ENCODE measurements around the gene KCNH2. TPM values are rescaled to one million over a fixed set of nuclear protein-coding genes. Genes with fewer than 3 reads are reported as not detected.
"Not testable (repeated sequence)": the region's sequence is repeated elsewhere in the genome, so short reads cannot be mapped to it uniquely, and the experiment has no call there.

Gene KCNH2, protein sequence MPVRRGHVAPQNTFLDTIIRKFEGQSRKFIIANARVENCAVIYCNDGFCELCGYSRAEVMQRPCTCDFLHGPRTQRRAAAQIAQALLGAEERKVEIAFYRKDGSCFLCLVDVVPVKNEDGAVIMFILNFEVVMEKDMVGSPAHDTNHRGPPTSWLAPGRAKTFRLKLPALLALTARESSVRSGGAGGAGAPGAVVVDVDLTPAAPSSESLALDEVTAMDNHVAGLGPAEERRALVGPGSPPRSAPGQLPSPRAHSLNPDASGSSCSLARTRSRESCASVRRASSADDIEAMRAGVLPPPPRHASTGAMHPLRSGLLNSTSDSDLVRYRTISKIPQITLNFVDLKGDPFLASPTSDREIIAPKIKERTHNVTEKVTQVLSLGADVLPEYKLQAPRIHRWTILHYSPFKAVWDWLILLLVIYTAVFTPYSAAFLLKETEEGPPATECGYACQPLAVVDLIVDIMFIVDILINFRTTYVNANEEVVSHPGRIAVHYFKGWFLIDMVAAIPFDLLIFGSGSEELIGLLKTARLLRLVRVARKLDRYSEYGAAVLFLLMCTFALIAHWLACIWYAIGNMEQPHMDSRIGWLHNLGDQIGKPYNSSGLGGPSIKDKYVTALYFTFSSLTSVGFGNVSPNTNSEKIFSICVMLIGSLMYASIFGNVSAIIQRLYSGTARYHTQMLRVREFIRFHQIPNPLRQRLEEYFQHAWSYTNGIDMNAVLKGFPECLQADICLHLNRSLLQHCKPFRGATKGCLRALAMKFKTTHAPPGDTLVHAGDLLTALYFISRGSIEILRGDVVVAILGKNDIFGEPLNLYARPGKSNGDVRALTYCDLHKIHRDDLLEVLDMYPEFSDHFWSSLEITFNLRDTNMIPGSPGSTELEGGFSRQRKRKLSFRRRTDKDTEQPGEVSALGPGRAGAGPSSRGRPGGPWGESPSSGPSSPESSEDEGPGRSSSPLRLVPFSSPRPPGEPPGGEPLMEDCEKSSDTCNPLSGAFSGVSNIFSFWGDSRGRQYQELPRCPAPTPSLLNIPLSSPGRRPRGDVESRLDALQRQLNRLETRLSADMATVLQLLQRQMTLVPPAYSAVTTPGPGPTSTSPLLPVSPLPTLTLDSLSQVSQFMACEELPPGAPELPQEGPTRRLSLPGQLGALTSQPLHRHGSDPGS
- 107 TPM for total RNA-seq
- long read RNA-seq, full-length matches to known transcripts = 55 of 167 reads
- long read RNA-seq, partial matches to known transcripts = 95 of 167 reads
- long read RNA-seq, other reads (novel, unspliced or antisense) = 17 of 167 reads

DNA sequence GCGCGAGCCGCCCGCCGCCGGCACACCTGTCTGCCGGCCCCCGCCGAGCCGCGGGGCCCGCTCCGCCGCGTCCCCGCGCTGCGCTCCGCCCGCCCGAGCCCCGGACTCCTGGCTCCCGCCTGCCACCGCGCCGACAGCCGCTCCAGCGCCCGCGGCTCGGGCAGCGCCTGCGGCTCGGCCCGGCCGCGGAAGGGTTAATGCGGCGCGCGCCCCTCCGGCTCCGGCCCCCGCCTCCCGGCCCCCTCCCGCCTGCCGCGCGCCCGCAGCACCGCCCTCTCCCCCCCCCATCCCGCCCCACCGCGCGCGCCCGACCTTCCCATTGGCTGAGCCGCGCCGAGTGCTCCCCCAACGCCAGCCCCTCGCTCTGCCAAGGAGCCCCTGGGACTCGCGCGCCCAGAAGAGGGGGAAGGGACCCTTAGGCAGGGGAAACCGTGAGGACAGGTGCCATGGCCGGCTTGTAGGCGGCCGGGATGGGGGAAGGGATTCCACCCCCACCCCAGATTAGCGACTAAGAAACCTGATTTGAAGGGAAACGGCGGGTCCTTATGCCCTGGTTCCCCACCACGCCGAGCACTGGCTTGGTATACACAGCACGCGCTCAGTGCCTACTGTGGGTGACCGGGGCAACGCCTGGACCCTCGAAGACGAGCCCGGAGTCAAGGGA, at the start of gene KCNH2:
TSS of gene KCNH2 (minus strand) at position 196 of the 664 bp plus-strand sequence. CDS start 408 bp downstream, outside the sequence.
- peak; percentile 86 for DNase-seq
- peak; percentile 56 for ATAC-seq
- intact Hi-C loops (cut with micrococcal nuclease) = no loop called here

DNA sequence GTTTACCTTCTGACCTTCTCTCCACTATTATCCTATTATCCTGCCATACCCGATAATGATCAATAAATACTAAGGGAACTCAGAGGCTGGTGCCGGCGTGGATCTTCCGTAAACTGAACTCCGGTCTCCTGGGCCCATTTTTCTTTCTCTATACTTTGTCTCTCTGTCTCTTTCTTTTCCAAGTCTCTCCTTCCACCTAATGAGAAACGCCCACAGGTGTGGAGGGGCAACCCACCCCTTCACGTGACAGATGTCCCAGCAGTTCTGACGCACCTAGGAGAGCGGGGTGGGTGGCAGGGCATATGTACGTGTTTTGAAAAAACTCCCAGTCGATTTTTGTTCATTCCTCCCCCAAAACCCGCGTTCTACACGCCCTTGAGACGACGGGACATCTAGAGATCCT, 49.6 kb upstream of the KCNH2 start:
- ATAC-seq; intact Hi-C loops (cut with micrococcal nuclease); DNase-seq: not testable (repeated sequence)

DNA sequence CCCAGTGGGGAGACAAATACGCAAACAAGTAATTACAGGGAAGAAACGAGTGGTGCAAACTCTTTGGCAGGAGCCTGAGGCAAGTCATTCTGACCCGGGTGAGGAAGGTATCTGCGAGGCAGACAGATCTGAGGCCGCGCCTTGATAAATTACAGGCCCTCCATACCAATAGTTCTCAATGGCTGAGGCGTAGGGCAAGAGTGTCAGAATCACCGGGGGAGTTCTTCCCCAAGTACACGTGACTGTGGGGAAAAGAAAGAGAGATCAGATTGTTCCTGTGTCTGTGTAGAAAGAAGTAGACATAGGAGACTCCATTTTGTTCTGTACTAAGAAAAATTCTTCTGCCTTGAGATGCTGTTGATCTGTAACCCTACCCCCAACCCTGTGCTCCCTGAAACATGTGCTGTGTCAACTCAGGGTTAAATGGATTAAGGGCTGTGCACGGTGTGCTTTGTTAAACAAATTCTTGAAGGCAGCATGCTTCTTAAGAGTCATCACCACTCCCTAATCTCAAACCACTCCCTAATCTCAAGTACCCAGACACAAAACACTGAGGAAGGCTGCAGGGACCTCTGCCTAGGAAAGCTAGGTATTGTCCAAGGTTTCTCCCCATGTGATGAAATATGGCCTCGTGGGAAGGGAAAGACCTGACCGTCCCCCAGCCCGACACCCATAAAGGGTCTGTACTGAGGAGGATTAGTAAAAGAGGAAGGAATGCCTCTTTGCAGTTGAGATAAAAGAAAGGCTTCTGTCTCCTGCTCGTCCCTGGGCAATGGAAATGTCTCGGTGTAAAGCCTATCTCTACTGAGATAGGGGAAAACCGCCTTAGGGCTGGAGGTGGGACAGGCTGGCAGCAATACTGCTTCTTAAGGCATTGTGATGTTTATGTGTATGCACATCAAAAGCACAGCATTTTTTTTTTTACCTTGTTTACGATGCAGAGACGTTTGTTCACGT, 48.9 kb upstream of the KCNH2 start:
- intact Hi-C loops (cut with micrococcal nuclease); ATAC-seq; DNase-seq: not testable (repeated sequence)

DNA sequence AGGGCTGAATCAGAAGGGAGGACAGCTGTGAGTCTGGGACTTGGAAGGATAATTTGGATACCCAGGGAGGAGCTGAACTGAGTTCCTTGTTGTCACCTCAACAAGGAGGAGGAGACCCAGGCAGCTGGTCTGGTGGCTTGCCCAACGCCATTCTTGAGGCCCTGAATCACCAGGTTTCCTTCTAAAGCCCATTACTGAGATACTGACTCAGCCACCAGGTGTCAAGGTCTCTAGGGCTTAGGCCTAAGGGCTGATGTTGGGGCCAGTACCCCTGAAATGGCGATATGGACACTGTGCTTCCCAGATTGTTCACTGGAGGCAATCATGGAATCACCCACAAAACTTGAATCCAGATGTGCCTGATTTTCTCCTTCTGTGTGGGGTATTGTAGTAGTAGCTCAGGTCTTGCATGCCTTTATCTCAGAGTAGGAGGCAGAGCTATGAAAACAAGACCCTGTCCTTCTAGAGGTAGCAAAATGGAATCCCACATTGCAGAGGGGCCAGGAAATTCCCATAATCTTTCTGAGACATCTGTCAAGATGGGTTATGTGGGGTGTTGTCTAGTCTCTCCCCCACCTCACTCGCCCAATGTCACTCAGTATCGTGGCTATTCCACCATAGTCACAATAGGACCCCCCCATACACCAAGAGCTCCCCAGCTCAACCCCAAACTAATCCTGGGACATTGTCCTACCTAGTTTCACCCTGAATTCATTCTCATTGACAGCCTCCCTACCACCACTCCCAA, 48.0 kb upstream of the KCNH2 start:
- intact Hi-C loops (cut with micrococcal nuclease) = no loop called here
- no peak for DNase-seq
- ATAC-seq = no peak

DNA sequence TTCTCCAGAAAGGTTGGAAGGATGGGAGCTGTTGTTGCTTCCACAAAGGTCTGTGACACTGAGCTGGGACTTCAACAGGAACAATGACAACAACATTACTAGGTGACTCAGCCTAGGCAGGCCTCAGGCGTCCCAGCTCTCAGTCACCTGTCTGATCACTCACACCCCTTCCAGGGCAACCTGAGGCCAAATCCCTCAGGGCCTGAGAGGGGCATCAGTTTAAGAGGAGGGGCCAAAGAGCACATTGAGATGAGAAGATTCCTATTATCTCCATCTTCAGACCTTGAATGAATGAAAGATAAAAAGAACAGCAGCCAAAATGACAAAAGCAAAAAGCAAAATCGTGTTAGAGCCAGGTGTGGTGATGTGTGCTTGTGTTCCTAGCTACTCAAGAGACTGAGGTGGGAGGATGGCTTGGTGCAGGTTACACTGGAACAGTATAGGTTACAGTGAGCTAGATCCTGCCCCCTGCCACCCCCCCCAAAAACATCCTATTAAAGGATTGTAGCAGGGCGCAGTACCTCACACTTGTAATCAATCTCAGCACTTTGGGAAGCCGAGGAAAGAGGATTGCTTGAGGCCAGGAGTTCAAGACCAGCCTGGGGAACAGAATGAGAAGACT, 46.4 kb upstream of the KCNH2 start, which contains the start of gene ATG9B:
TSS of gene ATG9B (minus strand) at position 60 of the 622 bp plus-strand sequence. CDS start 71 bp downstream, outside the sequence.
- DNase-seq (no peak), ATAC-seq (no peak)
- intact Hi-C loops (cut with micrococcal nuclease) = no loop called here

DNA sequence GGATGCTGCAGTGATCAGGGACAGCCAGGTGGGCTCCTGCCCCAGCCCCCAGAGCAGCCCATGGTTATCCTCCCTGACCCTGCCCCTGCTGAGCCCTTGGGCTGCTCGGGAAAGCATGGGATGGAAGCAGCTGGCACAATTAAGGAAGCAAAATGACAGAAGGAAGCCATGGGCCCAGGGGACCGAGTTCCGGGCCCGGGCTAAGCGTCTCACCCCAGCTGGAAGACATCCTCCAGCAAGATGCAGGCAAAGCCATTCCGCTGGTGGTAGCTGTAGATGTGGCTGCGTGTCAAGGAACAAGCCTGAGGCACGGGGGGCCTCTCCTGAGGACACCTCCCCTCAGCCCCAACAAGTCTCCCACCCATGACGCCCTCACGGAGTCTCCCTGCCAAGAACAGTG, 45.1 kb upstream of the KCNH2 start:
- DNase-seq (no peak), ATAC-seq (no peak)
- intact Hi-C loops (cut with micrococcal nuclease) = no loop called here

DNA sequence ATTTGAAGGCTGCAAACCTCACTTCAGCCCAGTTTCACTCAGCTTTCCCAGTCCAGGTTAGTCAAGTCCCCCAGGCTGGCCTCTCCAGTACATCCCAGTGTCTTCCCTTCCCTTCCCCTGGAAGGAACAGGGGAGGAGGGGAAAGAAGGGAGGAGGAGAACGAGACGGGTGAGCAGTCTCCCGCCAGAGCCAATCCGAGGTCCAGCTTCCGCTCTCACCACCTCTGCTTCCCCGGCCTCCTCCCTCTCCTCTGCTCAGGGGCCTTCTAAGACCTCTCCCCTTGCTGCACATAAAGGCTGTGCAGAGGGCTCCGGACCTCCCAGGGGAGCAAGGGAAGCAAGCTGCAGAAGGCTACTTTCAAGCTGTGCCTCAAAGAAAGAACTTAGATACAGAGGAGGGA, 42.1 kb upstream of the KCNH2 start:
- intact Hi-C loops (cut with micrococcal nuclease) = no loop called here
- no peak for DNase-seq
- no peak for ATAC-seq

DNA sequence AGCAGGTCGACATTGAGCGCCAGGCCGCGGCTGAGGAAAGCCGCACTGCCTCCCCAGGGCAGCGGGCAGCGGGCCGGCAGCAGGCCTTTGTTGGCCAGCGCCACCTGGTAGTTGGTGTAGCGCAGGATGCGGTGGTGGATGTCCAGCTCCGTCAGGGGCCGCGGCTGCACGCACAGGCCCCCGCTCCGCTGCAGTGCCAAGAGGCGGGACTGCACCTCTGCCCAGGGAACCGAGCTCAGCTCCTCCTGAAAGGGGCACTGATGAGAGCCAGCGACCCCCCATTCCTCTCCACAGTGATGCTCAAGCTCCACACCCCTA, 41.0 kb upstream of the KCNH2 start:
- ATAC-seq (no peak), DNase-seq (no peak)

DNA sequence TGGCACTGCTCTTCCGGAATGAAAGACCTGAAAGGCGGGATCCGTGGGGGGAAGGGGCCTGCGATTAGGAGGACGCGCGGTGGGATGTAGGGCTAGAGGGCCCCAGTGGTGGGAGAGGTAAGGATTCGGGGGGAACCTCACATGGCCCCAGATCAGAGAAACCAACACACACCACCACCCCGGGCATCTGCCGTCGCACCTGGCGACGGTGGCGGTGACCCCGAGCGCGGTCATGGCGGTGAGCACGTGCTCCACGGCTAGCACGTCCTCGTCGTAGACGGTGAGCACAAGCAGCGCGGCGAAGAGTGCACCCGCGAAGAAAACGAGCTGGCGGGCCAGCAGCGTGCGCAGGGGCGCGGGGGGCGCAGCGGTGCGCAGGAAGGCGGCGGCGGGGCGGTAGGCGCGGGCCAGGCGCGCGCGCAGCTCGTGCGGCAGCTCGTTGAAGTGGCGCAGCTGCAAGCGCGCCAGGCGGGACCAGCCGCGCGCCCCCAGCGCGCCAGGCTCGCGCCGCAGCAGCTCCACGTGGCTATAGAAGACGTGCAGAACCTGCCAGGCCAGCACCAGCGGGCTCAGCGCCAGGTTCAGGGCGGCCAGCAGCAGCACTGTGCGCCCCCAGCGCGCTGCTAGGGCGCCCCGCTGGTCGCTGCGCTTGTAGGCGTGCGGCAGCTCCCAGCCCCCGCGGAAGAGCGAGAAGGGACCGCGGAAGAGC, 40.5 kb upstream of the KCNH2 start:
- ATAC-seq (peak; percentile 30), DNase-seq (peak; percentile 57)
- intact Hi-C loops (cut with micrococcal nuclease) = no loop called here

More for the DNA sequence above, 41.0 kb upstream of the KCNH2 start:
- intact Hi-C loops (cut with micrococcal nuclease) = no loop called here

DNA sequence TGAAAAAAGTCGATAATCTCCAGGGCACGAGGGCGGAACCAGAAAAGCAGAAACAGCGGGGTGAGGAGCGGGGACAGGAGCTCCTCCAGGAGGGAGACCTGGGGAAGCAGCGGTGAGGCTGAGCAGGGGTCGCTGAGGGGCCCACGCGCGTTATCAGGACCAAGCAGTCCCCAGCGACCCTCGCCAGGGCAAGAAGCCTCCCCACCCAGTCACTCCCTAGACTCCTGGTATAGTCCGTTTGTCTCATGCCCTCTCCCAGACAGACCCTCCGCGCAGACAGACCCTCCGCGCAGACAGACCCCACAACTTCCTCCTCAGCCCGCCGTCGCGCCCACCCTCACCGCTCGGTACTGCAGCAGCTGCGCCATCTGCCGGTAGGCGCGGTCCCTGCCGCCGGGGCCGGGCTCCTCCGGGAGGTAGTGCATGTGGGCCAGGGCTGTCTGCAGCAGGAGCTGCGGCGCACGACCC, 39.9 kb upstream of the KCNH2 start:
- ATAC-seq = peak; percentile 75
- intact Hi-C loops (cut with micrococcal nuclease) = no loop called here
- peak; percentile 83 for DNase-seq

DNA sequence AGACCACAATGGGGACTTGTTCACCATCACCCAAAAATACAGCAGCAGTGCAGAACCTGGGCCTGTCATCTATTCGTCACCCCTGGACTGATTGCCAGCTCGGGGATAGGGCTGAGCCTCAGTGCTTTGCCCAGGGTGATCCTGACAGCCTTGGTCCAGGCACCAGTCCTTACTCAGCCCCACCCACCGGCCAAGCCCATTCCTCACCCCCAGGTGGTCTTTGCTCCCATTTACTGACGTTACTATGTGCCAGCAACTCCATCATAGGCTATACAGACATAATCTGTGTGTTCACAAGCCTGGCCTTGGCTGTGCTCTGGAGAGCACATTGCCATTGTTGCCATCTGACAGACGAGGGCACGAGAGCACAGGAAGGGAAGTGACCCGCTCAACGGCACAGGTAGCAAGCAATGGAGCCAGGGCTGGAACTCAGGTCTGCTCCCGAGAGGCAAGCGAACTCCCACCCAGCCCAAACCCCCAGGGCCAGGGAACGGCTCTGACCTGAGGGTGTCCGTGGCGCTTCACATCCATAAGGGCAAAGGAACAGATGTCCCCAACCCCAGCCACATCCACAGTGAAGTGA, 39.3 kb upstream of the KCNH2 start:
- no peak for DNase-seq
- ATAC-seq = no peak
- intact Hi-C loops (cut with micrococcal nuclease) = no loop called here

DNA sequence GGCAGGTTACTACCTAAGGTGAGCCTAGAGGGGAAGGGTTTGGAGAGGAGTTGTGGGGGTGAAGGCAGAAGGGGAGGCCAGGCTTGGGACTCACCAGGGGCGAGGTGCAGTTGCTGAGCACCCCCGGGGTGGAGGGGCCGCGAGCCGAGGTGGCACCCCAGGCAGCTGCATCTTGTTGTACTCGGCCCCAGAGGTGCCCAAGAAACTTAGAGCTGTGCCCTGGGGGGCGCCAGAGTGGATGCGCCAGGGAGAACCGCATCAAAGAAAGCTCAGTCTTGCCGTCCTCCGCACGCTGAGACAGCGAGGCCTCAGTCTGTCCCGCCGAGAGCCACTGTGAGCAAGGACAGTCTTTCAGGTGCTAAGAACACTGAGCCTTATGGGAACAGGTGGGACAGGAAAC, 38.8 kb upstream of the KCNH2 start:
- intact Hi-C loops (cut with micrococcal nuclease) = no loop called here
- ATAC-seq (no peak), DNase-seq (no peak)

DNA sequence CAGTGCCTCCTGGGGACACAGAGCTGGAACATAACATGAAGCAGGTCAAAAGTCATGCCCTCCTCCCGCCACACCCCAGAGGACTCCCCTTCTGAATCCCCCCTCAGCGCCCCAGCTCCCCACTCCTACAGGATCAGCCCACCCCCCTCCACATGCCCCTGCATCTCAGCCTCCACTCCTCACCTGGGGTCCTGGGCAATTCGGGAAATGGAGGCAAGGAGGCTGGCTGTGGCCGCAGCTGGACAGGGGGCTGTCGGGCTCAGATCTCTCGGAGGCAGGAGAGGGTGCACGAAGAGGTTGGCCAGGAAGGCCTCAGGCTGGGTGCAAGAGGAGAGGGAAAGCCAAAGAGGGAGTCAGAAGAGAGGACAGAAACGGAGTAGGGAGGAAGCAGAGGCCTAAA, 38.4 kb upstream of the KCNH2 start:
- DNase-seq (no peak), ATAC-seq (no peak)
- intact Hi-C loops (cut with micrococcal nuclease) = no loop called here

DNA sequence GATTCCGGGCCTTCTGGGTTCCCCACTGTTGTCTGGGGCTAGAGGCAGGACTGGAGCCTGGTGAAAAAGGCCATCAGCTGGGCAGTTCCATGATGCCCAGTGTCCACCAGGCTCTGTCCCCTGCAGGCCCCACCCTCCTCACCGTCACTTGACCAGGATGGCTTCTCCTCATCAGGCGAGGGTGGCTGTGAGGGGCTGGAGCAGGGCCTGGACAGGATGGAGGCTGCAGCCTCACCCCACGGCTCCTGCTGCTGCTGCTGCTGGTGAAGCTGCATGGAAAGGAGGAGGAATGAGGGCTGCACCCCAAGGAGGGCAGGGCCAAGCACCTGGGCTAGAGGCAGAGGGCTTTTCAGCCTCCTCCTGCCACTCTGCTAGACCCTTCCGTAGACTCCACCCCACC, 37.8 kb upstream of the KCNH2 start:
- intact Hi-C loops (cut with micrococcal nuclease) = no loop called here
- no peak for DNase-seq

DNA sequence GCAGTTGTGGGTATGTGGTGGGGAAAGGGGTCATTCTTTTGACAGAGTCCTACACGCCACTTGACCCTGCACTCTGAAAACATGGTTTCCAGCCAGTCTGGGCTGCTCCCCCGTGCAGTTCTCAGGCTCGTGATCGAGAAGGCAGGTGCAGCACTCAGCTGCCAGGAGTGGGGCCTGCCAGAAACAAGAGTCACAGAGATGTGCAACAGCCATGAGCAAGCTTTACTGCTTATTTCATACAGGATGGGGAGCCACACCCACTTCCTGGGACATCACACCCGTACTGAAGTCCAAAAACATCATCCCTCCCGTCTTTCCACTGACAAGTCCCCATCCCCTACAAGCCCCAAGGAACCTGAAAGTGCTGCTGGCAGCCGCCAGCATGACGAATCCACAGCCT, 36.8 kb upstream of the KCNH2 start:
- DNase-seq (no peak), ATAC-seq (no peak)
- intact Hi-C loops (cut with micrococcal nuclease) = no loop called here

More for the DNA sequence above, 37.8 kb upstream of the KCNH2 start:
- no peak for ATAC-seq

Data from left ventricle myocardium superior (tissue), 1 donor.